ENCODE data around the gene HLCS. TPM values are rescaled to one million over a fixed set of nuclear protein-coding genes. Genes with fewer than 3 reads are reported as not detected.
"Not testable (repeated sequence)": the region's sequence is repeated elsewhere in the genome, so short reads cannot be mapped to it uniquely, and the experiment has no call there.

HLCS gene
- total and polyA plus RNA-seq, 2 experiments from 2014 or later, result 12.4 to 20.1 TPM

DNA sequence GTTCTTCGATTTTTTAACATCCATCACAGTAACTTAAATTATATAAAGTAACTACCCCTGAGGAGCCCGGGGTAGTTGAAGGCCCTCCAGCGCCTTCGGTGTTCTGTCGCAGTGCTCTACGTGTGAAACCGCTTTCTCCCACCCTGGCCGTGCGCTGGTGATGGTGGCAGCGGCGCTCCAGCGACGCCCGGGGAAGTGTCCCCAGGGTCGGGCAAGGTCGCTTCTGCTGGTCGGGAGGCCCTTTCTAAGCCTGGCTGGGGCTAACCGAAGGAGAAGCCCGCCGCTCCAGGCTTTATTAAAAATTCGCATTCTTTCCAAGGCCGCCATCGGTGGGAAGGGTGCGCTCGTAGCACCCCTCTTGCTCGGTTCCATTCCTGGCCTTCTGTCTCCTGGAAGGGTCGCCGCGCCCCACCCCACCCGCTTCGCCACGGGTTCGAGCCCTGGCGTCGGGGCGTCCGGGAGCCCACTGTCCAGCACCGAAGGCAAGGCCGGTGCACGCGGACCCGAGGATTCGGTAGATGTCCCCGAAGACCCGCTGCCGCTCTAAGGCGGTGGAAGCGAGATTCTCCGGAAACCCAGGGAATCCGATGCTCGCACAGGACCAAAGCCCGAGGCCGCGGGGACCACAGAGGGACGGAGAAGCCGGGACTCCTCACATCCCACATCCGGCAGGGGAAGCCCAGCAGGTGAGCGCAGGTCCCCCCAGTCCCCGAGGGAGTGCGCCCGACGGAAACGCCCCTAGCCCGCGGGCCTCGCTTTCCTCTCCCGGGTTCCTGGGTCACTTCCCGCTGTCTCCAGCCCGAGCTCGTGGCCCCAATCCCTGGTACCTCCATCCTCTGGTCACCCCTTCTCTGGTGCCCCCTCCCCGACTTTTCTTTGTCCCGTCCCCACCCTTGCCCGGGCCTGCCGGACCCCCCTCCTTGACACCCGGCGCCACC lies 39.3 kb upstream of the HLCS start:
- H3K27ac ChIP-seq, result no peak overlapping the region
- H3K27me3 ChIP-seq, result peaks cover 74% of the 10 kb centered on the region
- H3K9me3 ChIP-seq (ENCODE audit: low read depth), result no peaks in the 10 kb centered on the region
- DNase-seq (ENCODE audit: low read depth in 1 of 2, low spot score in 1 of 2), result no peak
- H3K36me3 ChIP-seq, result no peaks in the 10 kb centered on the region
- no peaks in the 10 kb centered on the region for H3K4me1 ChIP-seq (ENCODE audit: low read depth)
- TF ChIP-seq, protein P1, sequence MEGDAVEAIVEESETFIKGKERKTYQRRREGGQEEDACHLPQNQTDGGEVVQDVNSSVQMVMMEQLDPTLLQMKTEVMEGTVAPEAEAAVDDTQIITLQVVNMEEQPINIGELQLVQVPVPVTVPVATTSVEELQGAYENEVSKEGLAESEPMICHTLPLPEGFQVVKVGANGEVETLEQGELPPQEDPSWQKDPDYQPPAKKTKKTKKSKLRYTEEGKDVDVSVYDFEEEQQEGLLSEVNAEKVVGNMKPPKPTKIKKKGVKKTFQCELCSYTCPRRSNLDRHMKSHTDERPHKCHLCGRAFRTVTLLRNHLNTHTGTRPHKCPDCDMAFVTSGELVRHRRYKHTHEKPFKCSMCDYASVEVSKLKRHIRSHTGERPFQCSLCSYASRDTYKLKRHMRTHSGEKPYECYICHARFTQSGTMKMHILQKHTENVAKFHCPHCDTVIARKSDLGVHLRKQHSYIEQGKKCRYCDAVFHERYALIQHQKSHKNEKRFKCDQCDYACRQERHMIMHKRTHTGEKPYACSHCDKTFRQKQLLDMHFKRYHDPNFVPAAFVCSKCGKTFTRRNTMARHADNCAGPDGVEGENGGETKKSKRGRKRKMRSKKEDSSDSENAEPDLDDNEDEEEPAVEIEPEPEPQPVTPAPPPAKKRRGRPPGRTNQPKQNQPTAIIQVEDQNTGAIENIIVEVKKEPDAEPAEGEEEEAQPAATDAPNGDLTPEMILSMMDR (IDR thresholded peaks at IDR 0.05; ENCODE audit: low read depth, low read length), result no peak
- peak overlapping the region; percentile 47 for H3K4me3 ChIP-seq

- H3K9me3 ChIP-seq (ENCODE audit: low read depth); H3K4me1 ChIP-seq (ENCODE audit: low read depth); H3K27ac ChIP-seq; H3K36me3 ChIP-seq; DNase-seq (ENCODE audit: low read depth in 1 of 2, low spot score in 1 of 2); H3K4me3 ChIP-seq: not testable (repeated sequence)
- H3K27me3 ChIP-seq, result peaks cover 66% of the 10 kb centered on the region
Measured at GRCh38 chr21:37003917-37004316, 37.4 kb upstream of the HLCS start.

DNA sequence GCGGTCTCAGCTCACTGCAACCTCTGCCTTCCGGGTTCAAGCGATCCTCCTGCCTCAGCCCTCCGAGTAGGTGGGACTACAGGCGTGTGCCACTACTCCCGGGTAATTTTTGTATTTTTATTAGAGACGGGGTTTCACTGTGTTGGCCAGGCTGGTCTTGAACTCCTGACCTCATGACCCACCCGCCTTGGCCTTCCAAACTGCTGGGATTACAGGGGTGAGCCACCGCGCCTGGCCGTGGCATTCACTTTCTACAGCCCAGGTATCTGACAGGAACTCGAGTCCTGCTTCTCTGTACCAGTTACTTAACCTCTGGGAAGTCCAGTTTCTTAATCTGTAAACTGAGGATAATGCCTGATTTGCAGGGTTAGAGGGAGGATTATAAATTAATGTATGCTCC lies 36.4 kb upstream of the HLCS start:
- not testable (repeated sequence) for H3K4me3 ChIP-seq; H3K27ac ChIP-seq; H3K36me3 ChIP-seq; H3K4me1 ChIP-seq (ENCODE audit: low read depth); H3K9me3 ChIP-seq (ENCODE audit: low read depth); DNase-seq (ENCODE audit: low read depth in 1 of 2, low spot score in 1 of 2)
- H3K27me3 ChIP-seq, result peaks cover 56% of the 10 kb centered on the region

GRCh38 chr21:37001441-37001840 lies 35.0 kb upstream of the HLCS start:
- H3K27ac ChIP-seq, result no peak overlapping the region
- H3K4me3 ChIP-seq, result no peak overlapping the region
- TF ChIP-seq, protein P1 (IDR thresholded peaks at IDR 0.05; ENCODE audit: low read depth, low read length), result no peak
- H3K27me3 ChIP-seq, result peaks cover 42% of the 10 kb centered on the region
- H3K4me1 ChIP-seq (ENCODE audit: low read depth), result no peaks in the 10 kb centered on the region
- DNase-seq (ENCODE audit: low read depth in 1 of 2, low spot score in 1 of 2), result no peak
- H3K36me3 ChIP-seq, result no peaks in the 10 kb centered on the region
- H3K9me3 ChIP-seq (ENCODE audit: low read depth), result no peaks in the 10 kb centered on the region

DNA sequence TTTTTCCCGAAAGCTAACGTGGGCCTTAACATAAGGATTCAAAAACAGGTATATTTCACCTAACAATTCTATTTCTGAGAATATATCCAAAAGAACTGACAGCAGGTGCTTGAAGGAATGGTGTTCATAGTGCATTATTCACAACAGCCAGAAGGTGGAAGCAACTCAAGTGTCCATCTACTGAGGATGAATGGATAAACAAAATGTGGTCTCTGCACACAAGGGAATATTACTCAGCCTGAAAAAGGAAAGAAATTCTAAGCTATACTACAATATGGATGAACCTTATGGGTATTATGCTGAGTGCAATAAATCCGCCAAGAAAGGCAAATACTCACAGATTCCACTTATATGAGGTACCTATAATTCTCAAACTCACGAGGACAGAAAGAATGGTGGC lies 33.9 kb upstream of the HLCS start:
- DNase-seq (ENCODE audit: low read depth in 1 of 2, low spot score in 1 of 2), result no peak
- no peak overlapping the region for H3K4me3 ChIP-seq
- H3K36me3 ChIP-seq, result no peaks in the 10 kb centered on the region
- peaks cover 31% of the 10 kb centered on the region for H3K27me3 ChIP-seq
- TF ChIP-seq, protein P1 (IDR thresholded peaks at IDR 0.05; ENCODE audit: low read depth, low read length), result no peak
- no peaks in the 10 kb centered on the region for H3K9me3 ChIP-seq (ENCODE audit: low read depth)
- H3K27ac ChIP-seq, result no peak overlapping the region
- H3K4me1 ChIP-seq (ENCODE audit: low read depth), result no peaks in the 10 kb centered on the region

DNA sequence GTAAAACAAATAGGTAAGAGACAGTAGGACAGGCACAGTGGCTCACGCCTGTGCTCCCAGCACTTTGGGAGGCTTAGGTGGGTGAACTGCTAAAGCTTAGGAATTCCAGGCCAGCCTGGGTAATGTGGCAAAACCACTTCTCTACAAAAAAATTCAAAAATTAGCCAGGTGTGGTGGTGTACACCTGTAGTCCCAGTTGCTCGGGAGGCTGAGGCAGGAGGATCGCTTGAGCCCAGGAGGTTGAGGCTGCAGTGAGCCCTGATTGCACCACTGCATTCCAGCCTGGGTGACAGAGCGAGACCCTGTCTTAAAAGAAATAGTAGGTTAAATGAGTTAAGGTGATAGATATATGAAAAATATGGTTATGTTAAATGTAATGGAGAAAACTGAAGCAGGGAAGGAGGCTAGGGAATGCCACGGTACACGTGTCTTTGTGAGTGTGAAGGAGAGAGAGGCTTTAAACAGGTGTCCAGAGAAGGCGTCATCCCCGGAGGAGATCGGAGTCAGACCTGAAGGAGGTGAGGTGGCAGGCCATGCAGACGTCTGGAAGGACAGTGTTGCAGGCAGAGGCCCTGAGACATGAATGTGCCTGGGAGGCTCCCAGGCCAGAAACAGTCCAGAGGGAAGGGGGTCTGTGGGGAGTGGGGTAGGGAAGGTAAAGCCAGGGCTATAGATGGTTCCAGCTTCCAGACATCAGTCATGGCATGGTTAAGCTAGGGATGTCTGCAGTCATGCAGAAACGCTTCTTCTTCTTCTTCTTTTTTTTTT lies 32.8 kb upstream of the HLCS start:
- TF ChIP-seq, protein P1 (IDR thresholded peaks at IDR 0.05; ENCODE audit: low read depth, low read length), result no peak
- Histone ChIP-seq H3K36me3 (no peaks in the 10 kb centered on the region), H3K4me1 (ENCODE audit: low read depth) (no peaks in the 10 kb centered on the region), H3K27ac (no peak overlapping the region), H3K9me3 (ENCODE audit: low read depth) (no peaks in the 10 kb centered on the region), H3K27me3 (peaks cover 29% of the 10 kb centered on the region), H3K4me3 (no peak overlapping the region)
- no peak for DNase-seq (ENCODE audit: low read depth in 1 of 2, low spot score in 1 of 2)

DNA sequence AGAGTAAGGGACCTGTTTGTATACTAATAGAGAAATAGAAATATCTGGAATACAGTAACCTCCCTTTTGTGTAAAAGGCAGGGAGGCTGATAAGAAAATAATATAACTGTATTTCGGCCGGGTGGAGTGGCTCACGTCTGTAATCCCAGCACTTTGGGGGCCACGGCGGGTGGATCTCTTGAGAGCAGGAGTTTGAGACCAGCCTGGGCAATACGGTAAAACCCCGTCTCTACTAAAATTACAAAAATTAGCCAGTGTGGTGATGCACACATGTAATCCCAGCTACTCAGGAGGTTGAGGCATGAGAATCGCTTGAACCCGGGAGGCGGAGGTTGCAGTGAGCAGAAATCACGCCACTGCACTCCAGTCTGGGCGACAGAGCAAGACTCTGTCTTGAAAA lies 28.8 kb upstream of the HLCS start:
- H3K9me3 ChIP-seq (ENCODE audit: low read depth); DNase-seq (ENCODE audit: low read depth in 1 of 2, low spot score in 1 of 2); H3K27me3 ChIP-seq; H3K36me3 ChIP-seq; H3K27ac ChIP-seq; H3K4me3 ChIP-seq; H3K4me1 ChIP-seq (ENCODE audit: low read depth): not testable (repeated sequence)
